Stimulated activated naive B cell treated with anti-CD40 and anti-IgM and Interleukin-4, amounts not matched to agents 10 μg/mL and 1 μg/mL and 100 μg/mL, for 72 hours (primary cell): Measurements from ENCODE around the gene ERG.

Source experiments
- ATAC-seq, 2 donors: fragments of 150-1000 bp; cut with Tn5 transposase; replicated peaks; 2 replicates each; pipeline ENCODE4 v1.10.0; 2021; ENCODE audit warnings: moderate library complexity in 1 of 2
- DNase-seq: peaks from one replicate; pipeline ENCODE4 v3.0.0; 2021
- H3K27ac Mint-ChIP-seq: one replicate; pipeline ENCODE4 v1.8.0; 2022; ENCODE audit warnings: mild to moderate bottlenecking, mixed read lengths
- H3K27me3 Mint-ChIP-seq, 2 donors: one replicate each; pipeline ENCODE4 v1.8.0; 2022; ENCODE audit warnings: mixed read lengths in 2 of 2
- H3K36me3 Mint-ChIP-seq, 2 donors: one replicate each; pipeline ENCODE4 v1.8.0; 2022; ENCODE audit warnings: mixed read lengths in 2 of 2, mild to moderate bottlenecking in 1 of 2
- H3K4me1 Mint-ChIP-seq, 2 donors: one replicate each; pipeline ENCODE4 v1.8.0; 2022; ENCODE audit warnings: mixed read lengths in 2 of 2, mild to moderate bottlenecking in 1 of 2
- H3K4me3 Mint-ChIP-seq, 2 donors: one replicate each; pipeline ENCODE4 v1.8.0; 2022; ENCODE audit warnings: mild to moderate bottlenecking in 2 of 2, mixed read lengths in 2 of 2, moderate library complexity in 1 of 2
- H3K9me3 Mint-ChIP-seq, 2 donors: one replicate each; pipeline ENCODE4 v1.8.0; 2022; ENCODE audit warnings: mixed read lengths in 2 of 2, mild to moderate bottlenecking in 1 of 2

The ERG gene

GRCh38 chr21:38389896-38390295 is 108.4 kb downstream of the ERG start:
- Mint-ChIP-seq H3K4me3 (no peak overlapping the region), H3K36me3 (no peaks in the 10 kb centered on the region)
- no peak for DNase-seq

DNA sequence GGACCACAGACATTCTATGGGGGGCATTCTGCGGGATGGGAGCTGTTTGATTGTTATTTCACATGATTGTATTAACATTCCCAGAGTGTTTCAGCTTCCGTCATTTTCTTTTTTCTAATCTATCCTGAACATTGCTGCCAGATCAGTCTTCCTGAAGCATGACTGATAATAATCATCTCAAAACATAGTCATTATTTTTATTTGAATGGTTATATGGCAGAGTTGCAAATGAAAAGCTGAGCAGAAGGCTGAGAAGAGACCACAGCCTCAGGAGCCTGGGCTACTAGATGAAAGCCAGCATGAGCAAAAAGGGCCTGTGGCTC is 109.0 kb downstream of the ERG start:
- no peaks in the 10 kb centered on the region for H3K9me3 Mint-ChIP-seq
- no peak overlapping the region for H3K4me3 Mint-ChIP-seq
- H3K4me1 Mint-ChIP-seq = peaks cover 2 to 6% of the 10 kb centered on the region in 2 donors
- H3K36me3 Mint-ChIP-seq = no peaks in the 10 kb centered on the region
- H3K27me3 Mint-ChIP-seq = peaks cover 8 to 11% of the 10 kb centered on the region in 2 donors
- ATAC-seq = no peak
- no peak overlapping the region for H3K27ac Mint-ChIP-seq
- no peak for DNase-seq

More at GRCh38 chr21:38389896-38390295, 108.4 kb downstream of the ERG start:
- Mint-ChIP-seq H3K9me3 (no peaks in the 10 kb centered on the region), H3K27me3 (peaks cover 7 to 11% of the 10 kb centered on the region in 2 donors), H3K4me1 (peaks cover 2 to 6% of the 10 kb centered on the region in 2 donors), H3K27ac (no peak overlapping the region)
- no peak for ATAC-seq

DNA sequence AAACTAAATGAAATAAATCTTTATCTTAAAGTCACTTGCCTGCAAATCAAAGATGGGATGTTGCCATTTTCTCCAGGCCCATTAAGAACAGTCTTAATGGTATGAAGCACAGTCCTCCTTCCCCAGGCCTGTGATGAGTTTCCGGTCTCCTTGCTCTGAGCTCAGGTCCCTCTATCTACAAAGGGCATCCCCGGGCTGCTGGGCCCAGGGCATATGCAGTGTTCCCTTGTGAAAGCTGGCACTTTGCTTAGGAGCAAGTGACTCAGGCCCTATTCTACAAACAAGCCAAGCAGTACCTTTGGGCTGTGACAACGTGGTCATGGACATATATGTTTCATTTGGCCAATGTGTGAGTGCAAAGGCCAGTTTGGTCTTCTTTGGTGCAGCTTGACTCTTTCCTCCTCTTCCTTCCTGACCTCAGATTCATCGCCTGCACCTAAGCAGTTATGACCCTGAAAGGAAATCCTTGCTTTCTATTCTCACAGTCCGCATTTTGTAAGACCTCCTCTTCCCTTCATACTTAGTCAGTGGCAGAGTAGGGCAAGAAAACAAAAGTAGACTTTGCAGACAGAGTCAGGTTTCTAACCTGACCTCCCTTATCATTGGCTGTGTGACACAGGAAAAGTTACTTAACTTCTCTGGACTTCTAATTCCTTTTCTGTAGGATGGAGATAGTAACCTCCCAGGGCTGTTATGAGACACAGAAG is 109.5 kb downstream of the ERG start:
- Mint-ChIP-seq H3K36me3 (no peaks in the 10 kb centered on the region), H3K9me3 (no peaks in the 10 kb centered on the region), H3K4me3 (no peak overlapping the region), H3K27me3 (peaks cover 11 to 14% of the 10 kb centered on the region in 2 donors), H3K4me1 (peaks cover 2 to 6% of the 10 kb centered on the region in 2 donors), H3K27ac (no peak overlapping the region)
- DNase-seq = no peak
- ATAC-seq = no peak

- peaks cover 2 to 6% of the 10 kb centered on the region in 2 donors for H3K4me1 Mint-ChIP-seq
- H3K9me3 Mint-ChIP-seq = no peaks in the 10 kb centered on the region
- no peak for ATAC-seq
- peaks cover 13 to 19% of the 10 kb centered on the region in 2 donors for H3K27me3 Mint-ChIP-seq
- H3K4me3 Mint-ChIP-seq = no peak overlapping the region
- DNase-seq = no peak
- no peaks in the 10 kb centered on the region for H3K36me3 Mint-ChIP-seq
- no peak overlapping the region for H3K27ac Mint-ChIP-seq
Observed at GRCh38 chr21:38388203-38388602, 110.1 kb downstream of the ERG start.

DNA sequence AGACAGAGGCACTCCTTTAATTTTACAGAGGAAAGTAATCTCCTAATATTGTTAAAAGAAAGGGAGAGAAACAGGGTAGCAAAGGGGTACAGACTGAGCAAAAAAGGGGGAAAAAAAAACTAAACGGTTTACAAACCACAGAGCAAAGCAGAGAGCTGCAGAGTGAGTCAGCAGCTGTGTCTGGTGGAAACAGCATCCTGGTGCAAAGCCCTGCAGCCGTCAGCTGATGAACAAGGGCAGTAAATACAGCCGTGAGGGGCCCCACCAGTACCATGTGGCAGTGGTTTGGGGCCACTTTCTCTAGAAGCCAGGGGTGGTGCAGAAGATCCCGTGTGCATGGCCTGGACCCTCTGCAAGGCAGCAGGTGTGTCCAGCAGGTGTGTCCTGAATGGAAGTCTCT is 111.3 kb downstream of the ERG start:
- DNase-seq = no peak
- Mint-ChIP-seq H3K4me1 (peaks cover 2 to 6% of the 10 kb centered on the region in 2 donors), H3K4me3 (no peak overlapping the region), H3K9me3 (no peaks in the 10 kb centered on the region), H3K36me3 (no peaks in the 10 kb centered on the region), H3K27me3 (peaks cover 17 to 22% of the 10 kb centered on the region in 2 donors), H3K27ac (no peak overlapping the region)
- peak; percentile 36 to 50 for ATAC-seq

- ATAC-seq (no peak), DNase-seq (no peak)
- Mint-ChIP-seq H3K36me3 (no peaks in the 10 kb centered on the region), H3K4me3 (no peak overlapping the region), H3K4me1 (peaks cover 2 to 6% of the 10 kb centered on the region in 2 donors), H3K27ac (no peak overlapping the region), H3K27me3 (peaks cover 21 to 22% of the 10 kb centered on the region in 2 donors), H3K9me3 (no peaks in the 10 kb centered on the region)
Observed at GRCh38 chr21:38385427-38386175, 112.7 kb downstream of the ERG start.

DNA sequence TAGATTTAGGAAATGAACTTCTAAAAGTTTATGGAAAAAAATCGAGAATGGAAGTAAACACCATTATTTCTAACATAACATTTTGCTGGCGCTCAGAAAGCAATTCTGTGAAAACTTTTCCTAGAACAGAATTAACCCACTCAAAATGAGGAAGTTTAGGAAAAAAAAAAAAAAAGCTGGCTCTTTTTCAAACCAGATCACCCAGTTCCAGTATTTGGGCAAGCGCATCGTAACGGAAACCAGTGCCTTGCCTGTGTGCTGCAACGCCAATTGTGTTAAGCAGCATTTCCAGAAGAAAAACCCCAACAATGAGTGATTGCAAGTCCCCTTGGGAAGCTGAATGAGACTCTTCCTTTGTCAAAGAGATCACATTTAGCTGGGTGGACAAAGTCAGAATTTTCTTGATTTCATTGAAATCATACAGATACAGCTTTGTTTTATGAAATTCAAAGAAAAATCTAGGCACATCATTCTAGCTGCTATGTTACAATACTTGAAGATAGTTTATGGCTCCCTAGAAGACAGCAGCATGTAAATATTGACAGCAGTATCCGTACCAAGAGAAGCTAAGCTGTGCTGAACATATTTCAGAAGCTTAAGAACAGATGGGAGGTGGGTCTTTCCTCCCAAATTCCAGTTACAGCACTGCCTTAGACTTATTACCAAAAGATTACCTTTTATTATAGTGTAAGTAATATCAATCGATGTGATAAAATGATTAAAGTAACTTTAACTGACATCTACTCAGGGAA is 113.4 kb downstream of the ERG start:
- Mint-ChIP-seq H3K9me3 (no peaks in the 10 kb centered on the region), H3K27me3 (peaks cover 21 to 22% of the 10 kb centered on the region in 2 donors), H3K27ac (no peak overlapping the region), H3K4me1 (peaks cover 2 to 6% of the 10 kb centered on the region in 2 donors), H3K36me3 (no peaks in the 10 kb centered on the region), H3K4me3 (no peak overlapping the region)
- no peak for DNase-seq
- ATAC-seq = no peak

DNA sequence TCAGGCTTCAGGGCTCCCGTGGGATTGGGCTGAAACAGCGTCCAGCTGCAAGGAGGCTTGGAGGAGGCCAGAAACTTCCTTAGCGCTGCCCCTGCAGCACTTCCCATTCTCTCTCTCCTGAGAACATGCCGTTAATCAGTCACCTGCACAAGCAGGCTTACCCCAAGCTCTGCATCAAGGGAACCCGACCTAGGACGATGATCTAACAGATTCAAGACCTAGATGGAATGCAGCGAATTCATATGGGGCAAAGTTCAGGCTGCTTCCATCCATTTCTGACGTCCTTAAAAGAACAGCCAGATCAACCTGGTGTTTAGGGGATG is 114.1 kb downstream of the ERG start:
- ATAC-seq (no peak), DNase-seq (no peak)
- Mint-ChIP-seq H3K4me1 (peaks cover 2 to 6% of the 10 kb centered on the region in 2 donors), H3K27me3 (peaks cover 21 to 22% of the 10 kb centered on the region in 2 donors), H3K36me3 (no peaks in the 10 kb centered on the region), H3K9me3 (no peaks in the 10 kb centered on the region), H3K27ac (no peak overlapping the region), H3K4me3 (no peak overlapping the region)

DNA sequence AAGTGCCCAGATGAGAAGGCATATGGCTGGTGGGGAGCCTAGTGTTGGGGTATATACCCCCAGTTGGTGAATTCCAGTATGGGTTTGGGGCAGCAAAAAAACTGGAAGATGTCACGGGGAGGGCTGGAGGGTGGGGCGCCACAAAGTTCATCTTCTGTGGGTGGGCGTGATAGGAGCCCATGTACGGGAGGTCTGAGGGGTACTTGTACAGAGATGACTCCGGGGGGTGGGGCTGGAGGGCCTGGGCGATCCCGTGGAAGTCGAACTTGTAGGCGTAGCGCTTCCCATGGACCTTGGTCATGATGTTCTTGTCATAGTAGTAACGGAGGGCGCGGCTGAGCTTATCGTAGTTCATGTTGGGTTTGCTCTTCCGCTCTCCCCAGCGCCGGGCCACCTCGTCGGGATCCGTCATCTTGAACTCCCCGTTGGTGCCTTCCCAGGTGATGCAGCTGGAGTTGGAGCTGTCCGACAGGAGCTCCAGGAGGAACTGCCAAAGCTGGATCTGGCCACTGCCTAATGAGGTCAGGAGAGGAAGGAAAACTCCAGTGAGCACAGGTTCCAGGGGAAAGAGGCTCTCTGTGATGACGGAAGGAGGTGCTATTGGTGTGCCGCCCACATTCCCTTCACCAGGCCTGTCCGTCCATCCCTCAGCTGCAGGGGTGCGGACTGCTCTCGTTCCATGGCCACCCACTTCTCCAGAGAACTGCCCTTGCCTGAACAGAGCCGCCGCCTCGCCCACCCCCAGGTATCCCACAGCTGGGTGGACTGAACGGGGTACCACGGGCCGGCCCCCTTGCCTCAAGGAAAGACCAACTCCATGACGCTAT is 114.7 kb downstream of the ERG start:
- Mint-ChIP-seq H3K9me3 (no peaks in the 10 kb centered on the region), H3K4me3 (no peak overlapping the region)

GRCh38 chr21:38380481-38381137 is 117.7 kb downstream of the ERG start:
- Mint-ChIP-seq H3K4me1 (peaks cover 0 to 12% of the 10 kb centered on the region in 2 donors), H3K9me3 (peaks cover 2 to 7% of the 10 kb centered on the region in 2 donors), H3K27me3 (peaks cover 10 to 20% of the 10 kb centered on the region in 2 donors), H3K4me3 (no peak overlapping the region), H3K27ac (no peak overlapping the region), H3K36me3 (peaks cover 7% of the 10 kb centered on the region in 2 donors)
- ATAC-seq (peak in 1 of 2 donors; percentile 36), DNase-seq (no peak)

More for the DNA sequence above, 114.7 kb downstream of the ERG start:
- Mint-ChIP-seq H3K27me3 (peaks cover 21 to 22% of the 10 kb centered on the region in 2 donors), H3K36me3 (no peaks in the 10 kb centered on the region), H3K4me1 (peaks cover 2 to 6% of the 10 kb centered on the region in 2 donors), H3K27ac (no peak overlapping the region)
- ATAC-seq = no peak
- DNase-seq = no peak

DNA sequence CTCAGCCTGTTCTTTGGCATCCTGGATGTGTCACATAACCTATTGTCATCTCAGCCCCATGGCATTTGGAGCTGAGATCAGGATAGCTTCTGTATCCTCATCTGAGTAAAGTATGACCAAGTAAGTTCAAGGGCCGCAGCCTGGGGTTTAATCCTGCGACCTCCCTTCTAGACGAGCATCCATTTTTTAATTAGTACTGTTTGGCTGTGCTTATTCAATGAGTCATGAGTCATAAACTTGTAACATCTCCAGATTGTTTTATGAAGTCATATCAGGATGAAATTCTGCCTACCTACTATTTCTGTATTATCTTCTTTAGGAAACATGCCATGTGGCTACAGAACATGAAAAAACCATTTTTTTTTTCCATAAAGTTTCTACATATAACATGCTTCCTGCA is 119.1 kb downstream of the ERG start:
- Mint-ChIP-seq H3K27me3 (peaks cover 10 to 16% of the 10 kb centered on the region in 2 donors), H3K36me3 (peaks cover 7 to 10% of the 10 kb centered on the region in 2 donors), H3K9me3 (peaks cover 4 to 7% of the 10 kb centered on the region in 2 donors), H3K4me3 (no peak overlapping the region), H3K27ac (no peak overlapping the region), H3K4me1 (peaks cover 0 to 12% of the 10 kb centered on the region in 2 donors)
- DNase-seq = no peak
- no peak for ATAC-seq

DNA sequence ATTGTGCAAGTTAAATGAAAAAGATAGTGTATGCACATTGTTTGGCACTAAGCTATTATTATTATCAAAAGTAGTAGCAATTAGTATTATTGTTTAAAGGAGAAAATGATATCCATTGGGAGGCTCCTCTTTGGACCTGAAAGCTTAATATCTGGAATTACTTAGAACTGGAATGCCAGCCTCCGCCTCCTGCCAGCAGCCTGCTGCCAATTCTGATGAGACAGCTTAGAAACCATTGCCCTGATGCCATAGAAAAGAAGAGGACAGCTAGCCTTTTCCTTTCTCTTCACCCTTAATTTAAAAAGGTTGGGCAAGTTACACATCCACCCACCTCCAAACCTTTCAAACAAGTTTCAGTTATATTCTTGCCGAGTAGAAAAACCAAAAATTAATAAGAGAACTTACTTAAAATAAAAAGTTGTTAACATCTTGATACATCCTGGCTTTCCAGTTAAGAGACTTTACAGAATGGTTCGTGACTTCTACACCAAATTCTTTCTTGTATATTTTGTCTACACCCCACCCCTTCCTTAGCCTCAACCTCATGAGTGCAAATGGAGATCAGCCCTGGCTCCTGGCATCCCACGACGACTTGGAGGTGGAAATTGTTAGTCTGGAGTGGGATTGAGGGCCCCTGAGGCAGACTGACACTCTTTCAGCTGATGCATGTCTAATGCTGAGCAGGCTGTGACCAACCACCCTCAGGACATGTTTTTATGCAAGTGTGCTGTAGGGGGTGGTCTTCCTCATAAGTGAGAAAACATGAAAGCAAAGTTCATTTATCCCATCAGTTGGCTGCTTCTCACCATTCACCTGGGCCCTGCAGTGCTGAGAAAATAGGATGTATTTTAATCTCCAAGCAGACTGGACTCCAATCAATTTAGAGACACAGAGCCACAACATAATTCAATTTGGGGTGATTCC is 120.8 kb downstream of the ERG start:
- H3K27me3 Mint-ChIP-seq = peaks cover 4 to 5% of the 10 kb centered on the region in 2 donors
- H3K27ac Mint-ChIP-seq = no peak overlapping the region
- DNase-seq (no peak), ATAC-seq (no peak)
- peaks cover 0 to 12% of the 10 kb centered on the region in 2 donors for H3K4me1 Mint-ChIP-seq
- no peak overlapping the region for H3K4me3 Mint-ChIP-seq
- peaks cover 10% of the 10 kb centered on the region in 2 donors for H3K36me3 Mint-ChIP-seq
- H3K9me3 Mint-ChIP-seq = peaks cover 5 to 7% of the 10 kb centered on the region in 2 donors
